GM12891 (cell line): ENCODE measurements around the gene RPLP1.

Experiments
- PAX5 ChIP-seq: IDR thresholded peaks from 2 replicates; pipeline ENCODE4 v1.6.1; 2011; ENCODE audit warnings: low read length, moderate library complexity, mild to moderate bottlenecking; ENCODE audit not compliant: insufficient read depth, severe bottlenecking
- POLR2A ChIP-seq: IDR thresholded peaks from 2 replicates; pipeline ENCODE4 v1.6.1; 2011; ENCODE audit warnings: low read depth, low read length, control low read depth
- POLR2AphosphoS5 ChIP-seq: IDR thresholded peaks from 2 replicates; pipeline ENCODE4 v1.6.1; 2011; ENCODE audit warnings: low read depth, low read length, control low read depth
- POU2F2 ChIP-seq: IDR thresholded peaks from 2 replicates; pipeline ENCODE4 v1.6.1; 2011; ENCODE audit warnings: low read depth, mild to moderate bottlenecking, control low read depth, low read length, moderate library complexity
- SPI1 ChIP-seq: IDR thresholded peaks from 2 replicates; pipeline ENCODE4 v1.6.1; 2011; ENCODE audit warnings: low read depth, low read length, control low read depth
- TAF1 ChIP-seq: IDR thresholded peaks from 2 replicates; pipeline ENCODE4 v1.6.1; 2011; ENCODE audit warnings: low read depth, low read length, control low read depth

DNA sequence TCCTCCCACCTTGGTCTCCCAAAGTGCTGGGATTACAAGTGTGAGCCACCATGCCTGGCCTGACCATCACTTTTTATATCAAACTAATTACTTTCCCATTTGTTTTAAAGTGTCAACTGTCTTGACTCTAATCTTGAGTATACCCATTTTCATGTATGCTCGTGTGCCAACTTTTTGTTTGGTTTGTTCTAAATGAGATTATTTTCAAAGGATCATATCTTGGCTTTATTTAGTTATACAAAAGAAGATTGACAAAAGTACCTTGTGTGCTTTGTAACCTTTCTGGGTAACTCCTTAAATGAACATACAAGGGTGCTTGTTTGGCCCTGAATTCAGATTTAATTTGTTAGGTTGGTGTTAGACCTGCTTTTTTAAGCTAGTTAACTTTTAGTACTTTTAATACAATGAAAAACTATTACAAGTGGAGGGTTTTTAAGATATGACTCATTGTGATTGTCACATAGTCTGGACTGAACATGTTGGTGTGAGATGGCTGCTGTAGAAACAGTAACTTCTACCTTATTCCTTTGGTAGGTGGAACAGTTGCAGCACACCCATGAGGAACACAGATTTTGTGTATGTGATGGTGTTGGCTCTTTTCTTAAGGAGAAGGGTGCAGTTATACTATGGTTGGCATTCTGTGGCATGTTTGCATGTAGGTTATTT lies 27.7 kb upstream of the RPLP1 start:
- TF ChIP-seq POLR2AphosphoS5, result no peak
- TF ChIP-seq POLR2A, result no peak
- no peak for TF ChIP-seq TAF1
- no peak for TF ChIP-seq PAX5
- no peak for TF ChIP-seq SPI1
- no peak for TF ChIP-seq POU2F2
